CD1c-positive myeloid dendritic cell (primary cell): Measurements from ENCODE around the gene SHOX.
"Not testable (repeated sequence)": the region's sequence is repeated elsewhere in the genome, so short reads cannot be mapped to it uniquely, and the experiment has no call there.

ENCODE experiments used
- DNase-seq: peaks from one replicate; pipeline ENCODE4 v3.0.0-alpha.2; 2016; ENCODE audit errors: extremely low spot score

Gene SHOX

DNA sequence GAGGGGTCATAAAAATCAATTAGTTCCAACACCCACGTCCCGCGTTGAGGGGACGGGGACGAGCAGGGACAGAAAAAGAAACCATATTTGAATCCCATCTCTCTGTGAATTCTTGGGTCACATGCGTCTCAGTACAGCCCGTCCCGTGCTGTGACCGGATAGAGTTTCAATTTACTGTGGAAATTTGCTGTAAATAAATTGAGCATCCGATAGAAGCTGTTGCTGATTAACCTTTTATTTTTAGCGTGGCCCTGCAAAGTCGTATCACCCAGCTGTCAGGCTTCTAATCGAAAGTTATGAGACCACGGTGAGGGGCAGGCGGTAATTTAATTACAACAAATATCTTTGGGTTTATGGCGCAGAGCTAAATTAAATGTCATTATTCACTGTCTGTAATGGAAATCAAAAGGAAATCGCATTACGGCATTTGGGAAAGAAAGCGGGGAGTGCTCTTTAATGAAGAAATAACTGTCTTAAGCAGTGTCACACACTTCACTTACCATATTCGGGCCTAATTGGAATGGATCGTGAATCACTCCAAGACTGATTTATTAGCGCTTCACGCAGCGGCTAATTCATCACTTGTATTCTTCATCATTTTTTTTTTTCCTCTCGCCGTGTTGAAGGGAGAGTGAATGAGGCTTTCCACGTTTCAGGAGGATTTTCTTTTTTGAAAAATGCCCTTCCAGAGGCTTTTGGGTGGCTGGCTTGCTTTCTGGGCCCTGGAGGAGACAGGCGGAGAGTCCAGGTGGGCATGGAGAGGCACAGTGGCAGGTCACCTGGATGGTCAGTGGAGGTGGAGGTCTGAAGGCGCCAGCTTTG is 7.3 kb downstream of the SHOX start:
- DNase-seq, result no peak

- no peak for DNase-seq
These were observed 8.0 kb downstream of the SHOX start for GRCh38 chrX:638482-639131.

- no peak for DNase-seq
These were observed 8.6 kb downstream of the SHOX start for GRCh38 chrX:639151-639550.

GRCh38 chrX:640641-641040 is 10.1 kb downstream of the SHOX start:
- DNase-seq, result no peak

DNA sequence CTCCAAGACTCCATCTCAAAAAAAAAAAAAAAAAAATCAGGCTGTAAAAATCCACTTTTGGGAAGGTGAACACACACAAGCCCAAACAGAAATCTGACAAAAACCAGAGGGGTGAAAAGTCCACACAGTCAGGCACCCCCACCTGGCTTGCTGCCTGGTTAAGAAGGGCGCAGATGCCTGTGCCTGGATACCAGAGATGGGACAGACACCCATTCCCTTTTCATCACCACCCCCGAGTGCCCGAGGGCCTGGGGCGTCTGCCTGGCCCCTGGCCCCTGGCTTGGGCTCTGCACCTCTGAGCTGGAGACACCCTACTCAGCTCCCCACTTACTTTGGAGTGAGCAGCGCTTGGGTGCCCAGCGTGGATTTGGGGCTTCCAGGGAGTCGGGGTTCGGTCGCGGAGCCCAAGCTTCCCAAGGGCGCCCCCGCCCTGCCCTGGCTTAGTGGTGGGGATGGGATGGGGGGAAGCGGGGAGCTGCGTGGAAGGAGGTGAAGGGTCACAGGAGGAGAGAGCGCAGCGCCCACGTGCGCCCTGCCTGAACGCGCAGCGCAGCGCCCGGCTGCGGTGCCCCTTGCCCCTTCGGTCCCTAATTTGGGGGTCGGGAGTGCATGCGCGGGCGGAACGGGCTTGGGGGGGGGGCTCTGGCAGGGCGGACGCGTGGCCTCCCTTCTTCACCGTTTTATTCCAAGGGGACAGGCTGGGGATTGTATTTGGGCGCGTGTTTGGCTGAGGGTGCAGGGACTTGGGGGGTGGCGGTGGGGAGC is 11.3 kb downstream of the SHOX start:
- no peak for DNase-seq

DNA sequence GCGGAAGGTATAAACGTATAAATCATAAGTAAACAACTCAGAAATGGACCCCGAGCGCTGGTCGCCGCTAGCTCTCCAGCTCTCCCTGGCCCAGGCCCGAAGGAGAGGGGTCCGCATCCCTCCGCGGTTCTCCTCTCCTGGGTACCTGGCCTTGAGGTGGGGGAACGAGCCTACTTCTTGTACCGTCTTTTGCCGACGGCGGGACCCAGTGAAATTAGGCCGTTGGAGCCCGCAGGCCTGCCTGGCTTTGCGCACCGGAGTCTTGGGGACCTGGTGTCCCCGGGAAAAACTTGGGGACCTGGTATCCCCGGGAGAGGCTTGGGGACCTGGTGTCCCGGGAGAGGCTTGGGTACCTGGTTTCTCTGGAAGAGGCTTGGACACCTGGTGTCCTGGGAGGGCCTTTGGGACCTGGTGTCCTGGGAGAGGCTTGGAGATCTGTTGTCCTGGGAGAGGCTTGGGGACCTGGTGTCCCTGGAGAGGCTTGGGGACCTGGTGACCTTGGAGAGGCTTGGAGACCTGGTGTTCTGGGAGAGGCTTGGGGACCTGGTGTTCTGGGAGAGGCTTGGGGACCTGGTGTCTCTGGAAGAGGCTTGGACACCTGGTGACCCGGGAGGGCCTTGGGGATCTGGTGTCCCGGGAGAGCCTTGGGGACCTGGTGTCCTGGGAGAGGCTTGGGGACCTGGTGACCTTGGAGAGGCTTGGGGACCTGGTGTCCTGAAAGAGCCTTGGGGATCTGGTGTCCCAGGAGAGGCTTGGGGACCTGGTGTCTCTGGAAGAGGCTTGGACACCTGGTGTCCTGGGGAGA is 12.0 kb downstream of the SHOX start:
- no peak for DNase-seq

- no peak for DNase-seq
These were observed 12.6 kb downstream of the SHOX start for GRCh38 chrX:643241-643595.

- DNase-seq, result no peak
These were observed 13.3 kb downstream of the SHOX start for GRCh38 chrX:643911-644303.

- DNase-seq, result no peak
These were observed 14.0 kb downstream of the SHOX start for GRCh38 chrX:644304-645281.

- DNase-seq, result no peak
These were observed 15.6 kb downstream of the SHOX start for GRCh38 chrX:646228-646495.

GRCh38 chrX:646796-647195 is 16.2 kb downstream of the SHOX start:
- DNase-seq, result no peak

GRCh38 chrX:649166-649565 is 18.6 kb downstream of the SHOX start:
- no peak for DNase-seq

DNA sequence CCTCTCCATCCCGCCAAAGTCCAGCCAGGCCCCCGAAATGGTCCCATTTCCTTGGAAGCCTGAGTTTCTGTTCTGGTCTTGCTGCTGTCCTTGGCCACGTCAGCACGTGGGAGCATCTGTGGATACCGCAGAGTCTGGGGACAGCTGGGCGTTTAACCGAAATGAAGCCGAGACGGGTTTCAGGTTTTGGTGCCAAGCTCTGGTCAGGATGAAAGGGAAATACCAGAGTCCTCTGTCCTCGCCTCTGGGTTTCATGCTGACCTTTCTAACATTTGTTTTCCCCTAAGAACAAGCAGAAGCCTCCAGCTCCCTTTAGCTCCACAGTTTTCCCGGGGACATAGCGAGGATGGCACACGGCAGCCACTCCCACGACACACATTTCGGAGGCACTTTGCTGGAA is 19.7 kb downstream of the SHOX start:
- DNase-seq, result no peak

DNA sequence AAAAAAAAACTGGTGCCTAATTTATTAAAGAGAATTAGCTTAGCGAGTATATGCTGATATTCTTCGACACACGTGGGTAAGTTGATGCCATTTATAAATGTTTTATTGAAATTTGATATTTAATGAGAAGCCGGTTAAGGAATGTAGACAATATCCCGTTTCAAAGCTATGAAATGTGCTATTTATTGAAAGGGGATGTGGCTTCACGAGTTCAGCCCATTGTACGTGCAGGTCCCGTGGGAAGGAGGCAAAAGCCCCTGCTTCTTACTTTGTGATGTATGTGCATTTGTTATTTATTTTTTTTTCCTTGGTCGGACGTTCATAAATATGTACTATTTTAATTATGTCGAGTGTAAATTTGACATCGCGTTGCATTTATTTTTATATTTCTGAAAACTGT is 20.2 kb downstream of the SHOX start:
- no peak for DNase-seq

DNA sequence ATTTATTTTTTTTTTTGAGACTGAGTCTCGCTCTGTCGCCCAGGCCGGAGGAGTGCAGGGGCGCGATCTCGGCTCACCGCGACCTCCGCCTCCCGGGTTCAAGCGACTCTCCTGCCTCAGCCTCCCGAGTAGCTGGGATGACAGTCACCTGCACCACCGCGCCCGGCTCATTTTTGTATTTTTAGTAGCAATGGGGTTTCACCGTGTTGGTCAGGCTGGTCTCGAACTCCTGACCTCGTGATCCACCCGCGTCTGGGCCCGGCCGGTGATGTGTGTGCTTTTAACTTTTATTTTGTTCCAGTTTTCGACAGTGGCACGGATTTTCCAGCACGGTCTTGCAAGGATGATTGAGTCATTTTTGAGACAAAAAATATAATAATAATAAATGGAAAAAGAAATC is 21.3 kb downstream of the SHOX start:
- DNase-seq, result not testable (repeated sequence)

- DNase-seq, result no peak
These were observed 21.8 kb downstream of the SHOX start for GRCh38 chrX:652341-652741.

DNA sequence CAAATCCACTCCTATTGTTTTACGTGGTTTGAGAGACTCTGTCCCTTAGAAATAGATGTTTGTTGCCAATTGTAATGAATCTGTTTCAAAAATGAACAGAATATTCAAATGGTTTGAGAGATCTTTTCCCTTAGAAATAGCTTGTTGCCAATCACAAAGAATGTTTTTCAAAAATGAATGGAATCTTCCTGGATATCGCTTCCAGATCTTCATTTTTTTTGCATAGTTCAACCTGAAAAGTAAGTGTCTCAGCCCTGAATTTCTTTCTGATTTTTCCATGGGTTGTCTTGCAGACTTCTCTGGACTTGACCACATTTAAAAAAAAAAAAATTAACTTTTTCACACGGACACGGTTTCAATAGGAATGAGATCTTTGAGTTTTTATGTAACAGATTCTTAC is 22.7 kb downstream of the SHOX start:
- no peak for DNase-seq

DNA sequence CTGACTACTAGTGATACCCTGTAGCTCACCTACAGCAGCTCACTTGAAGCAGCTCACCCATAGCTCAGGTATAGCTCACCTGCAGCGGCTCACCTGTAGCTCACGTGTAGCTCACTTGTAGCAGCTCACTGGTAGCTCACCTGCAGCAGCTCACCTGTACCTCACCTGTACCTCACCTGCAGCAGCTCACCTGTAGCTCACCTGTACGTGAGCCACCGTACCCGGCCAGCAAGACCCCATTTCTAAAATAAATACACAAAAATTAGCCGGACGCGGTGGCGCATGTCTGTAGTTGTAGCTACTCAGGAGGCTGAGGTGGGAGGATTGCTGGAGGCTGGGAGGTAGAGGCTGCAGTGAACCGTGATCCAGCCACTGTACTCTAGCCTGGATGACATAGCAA is 30.6 kb downstream of the SHOX start:
- DNase-seq, result no peak

GRCh38 chrX:662126-662525 is 31.5 kb downstream of the SHOX start:
- no peak for DNase-seq

GRCh38 chrX:663841-664240 is 33.2 kb downstream of the SHOX start:
- no peak for DNase-seq
